H1 (cell line): ENCODE measurements around the gene MEMO1. TPM values are rescaled to one million over a fixed set of nuclear protein-coding genes. Genes with fewer than 3 reads are reported as not detected.

Experiments used
- CTCF ChIA-PET: fragments of 300-600 bp; sonication (Branson Sonifier 250); formaldehyde crosslinking; loops from one replicate; lab custom pipeline; 2021; ENCODE audit not compliant: partially characterized antibody; lab: Charles Lee
- POLR2A ChIA-PET: fragments of 300-600 bp; sonication (Branson Sonifier 250); formaldehyde crosslinking; loops from one replicate; lab custom pipeline; 2021; ENCODE audit warnings: inconsistent platforms; ENCODE audit not compliant: partially characterized antibody; lab: Charles Lee
- DNase-seq, 2 experiments: peaks; one replicate each; pipeline versions ENCODE4 v3.0.0 to v3.0.0-alpha.2; 2010 to 2022; ENCODE audit warnings: low spot score in 2 of 2, low read depth in 1 of 2, mixed read lengths in 1 of 2
- FAIRE-seq: peaks from 2 replicates; lab custom pipeline; 2011; peaks lifted over from hg19 to GRCh38; lab: Jason Lieb, UNC
- H2AFZ ChIP-seq: 2 replicates; pipeline ENCODE4 v1.8.1; 2012; ENCODE audit warnings: low read length, inconsistent platforms
- H2AK5ac ChIP-seq: 2 replicates; pipeline ENCODE4 v1.6.1; 2013; ENCODE audit warnings: low read depth, low read length
- H2BK120ac ChIP-seq: replicated peaks from 2 replicates; pipeline ENCODE3; 2013; ENCODE audit warnings: low read depth, low read length, inconsistent platforms
- H2BK12ac ChIP-seq: 2 replicates; pipeline ENCODE4 v1.6.1; 2013; ENCODE audit warnings: low read depth, low read length
- H2BK15ac ChIP-seq: 2 replicates; pipeline ENCODE4 v1.6.1; 2013; ENCODE audit warnings: low read length
- H2BK20ac ChIP-seq: 2 replicates; pipeline ENCODE4 v1.6.1; 2013; ENCODE audit warnings: low read length
- H2BK5ac ChIP-seq: 2 replicates; pipeline ENCODE4 v1.6.1; 2013; ENCODE audit warnings: low read depth, low read length
- H3K14ac ChIP-seq: 2 replicates; pipeline ENCODE4 v1.6.1; 2013; ENCODE audit warnings: inconsistent platforms; ENCODE audit not compliant: insufficient read length
- H3K18ac ChIP-seq: 2 replicates; pipeline ENCODE4 v1.6.1; 2013; ENCODE audit warnings: low read length; ENCODE audit errors: extremely low read depth
- H3K23ac ChIP-seq: 2 replicates; pipeline ENCODE4 v1.6.1; 2013; ENCODE audit warnings: inconsistent platforms; ENCODE audit not compliant: insufficient read length
- H3K23me2 ChIP-seq: 2 replicates; pipeline ENCODE4 v1.6.1; 2013; ENCODE audit warnings: low read depth, low read length
- H3K27ac ChIP-seq: 2 replicates; pipeline ENCODE4 v1.6.1; 2011; ENCODE audit warnings: low read depth, low read length, inconsistent platforms
- H3K27me3 ChIP-seq, 4 experiments: replicated peaks in 1 of 4; 1 replicate in 1 of 4; 2 replicates in 3 of 4; pipeline versions ENCODE4 v1.6.1 to v1.8.1; 2011 to 2013; ENCODE audit warnings: low read length in 3 of 4, mild to moderate bottlenecking in 3 of 4, inconsistent platforms in 2 of 4, mixed read lengths in 2 of 4, moderate library complexity in 1 of 4; ENCODE audit not compliant: control insufficient read depth in 3 of 4, insufficient read depth in 3 of 4; ENCODE audit errors: extremely low read depth in 1 of 4
- H3K36me3 ChIP-seq, 4 experiments: 2 replicates each; pipeline versions ENCODE4 v1.6.1 to v1.8.1; 2011 to 2013; ENCODE audit warnings: mild to moderate bottlenecking in 4 of 4, low read length in 3 of 4, moderate library complexity in 2 of 4, control low read depth in 1 of 4, inconsistent platforms in 1 of 4; ENCODE audit not compliant: insufficient read depth in 4 of 4, control insufficient read depth in 2 of 4
- H3K4ac ChIP-seq: replicated peaks from 2 replicates; pipeline ENCODE3; 2013; ENCODE audit warnings: low read length, low read depth, mixed read lengths, inconsistent platforms; ENCODE audit not compliant: insufficient read length
- H3K4me1 ChIP-seq, 4 experiments: replicated peaks in 1 of 4; 1 replicate in 1 of 4; 2 replicates in 3 of 4; pipeline versions ENCODE4 v1.6.1 to v1.8.1; 2011 to 2013; ENCODE audit warnings: low read length in 3 of 4, inconsistent platforms in 2 of 4, mixed read lengths in 1 of 4; ENCODE audit not compliant: insufficient read depth in 4 of 4, control insufficient read depth in 3 of 4
- H3K4me2 ChIP-seq, 2 experiments: 2 replicates each; pipeline versions ENCODE4 v1.6.1 to v1.8.1; 2011 to 2013; ENCODE audit warnings: low read depth in 2 of 2, low read length in 2 of 2, control low read depth in 1 of 2, inconsistent platforms in 1 of 2, mild to moderate bottlenecking in 1 of 2; ENCODE audit not compliant: insufficient read depth in 1 of 2
- H3K4me3 ChIP-seq, 4 experiments: fragments of 200-600, 300-600 bp in 1 of 4; sonication (generic), shearing (Covaris generic), sonication (Bioruptor Twin) in 1 of 4; 2 replicates each; pipeline versions ENCODE4 v1.5.1 to v1.8.1; 2011 to 2016; ENCODE audit warnings: low read length in 4 of 4, low read depth in 3 of 4, control low read depth in 2 of 4, inconsistent platforms in 2 of 4, mild to moderate bottlenecking in 2 of 4, mixed read lengths in 1 of 4, moderate library complexity in 1 of 4; ENCODE audit not compliant: insufficient read depth in 2 of 4; ENCODE audit errors: extremely low read depth in 1 of 4
- H3K56ac ChIP-seq: replicated peaks from 2 replicates; pipeline ENCODE3; 2013; ENCODE audit warnings: low read depth, mild to moderate bottlenecking, mixed read lengths, low read length, inconsistent platforms; ENCODE audit not compliant: insufficient read length
- H3K79me1 ChIP-seq: 2 replicates; pipeline ENCODE4 v1.6.1; 2013; ENCODE audit warnings: low read depth, low read length, control low read depth
- H3K79me2 ChIP-seq, 2 experiments: 2 replicates each; pipeline versions ENCODE4 v1.6.1 to v1.8.1; 2012 to 2013; ENCODE audit warnings: low read length in 2 of 2, mild to moderate bottlenecking in 2 of 2, inconsistent platforms in 1 of 2; ENCODE audit not compliant: insufficient read depth in 2 of 2, control insufficient read depth in 1 of 2
- H3K9ac ChIP-seq, 4 experiments: replicated peaks in 1 of 4; 1 replicate in 1 of 4; 2 replicates in 3 of 4; pipeline versions ENCODE4 v1.6.1 to v1.8.1; 2011 to 2013; ENCODE audit warnings: low read depth in 3 of 4, low read length in 3 of 4, control low read depth in 2 of 4, mild to moderate bottlenecking in 2 of 4, moderate library complexity in 2 of 4, inconsistent platforms in 1 of 4; ENCODE audit errors: extremely low read depth in 1 of 4
- H3K9me3 ChIP-seq, 2 experiments: 2 replicates each; pipeline versions ENCODE4 v1.6.1 to v1.8.1; 2012 to 2013; ENCODE audit warnings: mild to moderate bottlenecking in 2 of 2, moderate library complexity in 2 of 2, control low read depth in 1 of 2, inconsistent platforms in 1 of 2, low read depth in 1 of 2, low read length in 1 of 2, mixed read lengths in 1 of 2; ENCODE audit not compliant: insufficient read depth in 2 of 2
- H4K20me1 ChIP-seq, 2 experiments: replicated peaks in 1 of 2; 2 replicates each; pipeline versions ENCODE3 to v1.8.1; 2011 to 2013; ENCODE audit warnings: inconsistent platforms in 2 of 2, low read length in 2 of 2, mild to moderate bottlenecking in 1 of 2; ENCODE audit not compliant: insufficient read depth in 2 of 2, control insufficient read depth in 1 of 2
- H4K5ac ChIP-seq: 2 replicates; pipeline ENCODE4 v1.6.1; 2013; ENCODE audit warnings: low read length, low read depth, mixed read lengths, inconsistent platforms; ENCODE audit not compliant: insufficient read length
- H4K8ac ChIP-seq: 2 replicates; pipeline ENCODE4 v1.8.0; 2013; ENCODE audit warnings: mild to moderate bottlenecking, moderate library complexity, low read length, inconsistent platforms; ENCODE audit not compliant: insufficient read depth; ENCODE audit errors: extremely low read depth
- H4K91ac ChIP-seq: replicated peaks from 2 replicates; pipeline ENCODE3; 2013; ENCODE audit warnings: low read length, mixed read lengths, inconsistent platforms; ENCODE audit not compliant: insufficient read length
- CBX5 ChIP-seq: fragments of 300-800, 300-1000 bp; sonication (generic); IDR thresholded peaks from 2 replicates; pipeline ENCODE4 v1.7.1; 2016; ENCODE audit warnings: antibody characterized with exemption, low read length, low read depth
- CBX8 ChIP-seq: fragments of 300-800, 300-1000 bp; sonication (generic); IDR thresholded peaks from 2 replicates; pipeline ENCODE4 v1.7.1; 2016; ENCODE audit warnings: low read depth, low read length, borderline replicate concordance
- GTF2F1 ChIP-seq: IDR thresholded peaks from 2 replicates; pipeline ENCODE4 v1.6.1; 2012; ENCODE audit warnings: low read depth, low read length, improper control_type of control experiment, borderline replicate concordance
- NRF1 ChIP-seq: IDR thresholded peaks from 2 replicates; pipeline ENCODE4 v1.6.1; 2011; ENCODE audit warnings: mild to moderate bottlenecking, low read depth, low read length, improper control_type of control experiment
- PHF8 ChIP-seq: fragments of 200-600 bp; sonication (generic); conservative IDR thresholded peaks from 2 replicates; pipeline ENCODE4 v1.7.1; 2012; ENCODE audit warnings: low read depth, mild to moderate bottlenecking, inconsistent platforms, low read length, moderate library complexity
- POLR2AphosphoS5 ChIP-seq: IDR thresholded peaks from 2 replicates; pipeline ENCODE4 v1.6.1; 2011; ENCODE audit warnings: low read depth, low read length
- RNF2 ChIP-seq: fragments of 200-900, 300-1000 bp; sonication (generic); IDR thresholded peaks from 2 replicates; pipeline ENCODE4 v1.7.1; 2016; ENCODE audit warnings: borderline replicate concordance, low read depth, mild to moderate bottlenecking, antibody characterized with exemption, low read length; ENCODE audit not compliant: poor library complexity, severe bottlenecking; ENCODE audit errors: missing control alignments
- RXRA ChIP-seq: IDR thresholded peaks from 2 replicates; pipeline ENCODE4 v1.6.1; 2011; ENCODE audit warnings: low read depth, mild to moderate bottlenecking, low read length, moderate library complexity; ENCODE audit not compliant: insufficient read depth
- SIX5 ChIP-seq: IDR thresholded peaks from 2 replicates; pipeline ENCODE4 v1.6.1; 2011; ENCODE audit warnings: mild to moderate bottlenecking, low read depth, low read length
- TEAD4 ChIP-seq: IDR thresholded peaks from 2 replicates; pipeline ENCODE4 v1.6.1; 2012; ENCODE audit warnings: low read depth, low read length, inconsistent platforms, mixed read lengths
- WGBS, 2 experiments: shearing (Covaris generic) in 1 of 2; methylation state at CpG; one replicate each; pipeline versions ENCODE4 v1.1.6 to v1.1.7; 2013 to 2015; ENCODE audit warnings: low lambda C conversion rate in 2 of 2, mixed read lengths in 2 of 2, inconsistent platforms in 1 of 2, low coverage in 1 of 2, missing lambda C conversion rate in 1 of 2; ENCODE audit not compliant: insufficient replicate concordance in 2 of 2, insufficient coverage in 1 of 2, insufficient read length in 1 of 2; ENCODE audit errors: extremely low coverage in 1 of 2, missing lambda C conversion rate in 1 of 2; 5-methylcytosine and 5-hydroxymethylcytosine counted together
- polyA plus RNA-seq, 7 experiments: library from polyadenylated mRNA; depleted of rRNA in 3 of 7; stranded (reverse) in 5 of 7; unstranded in 2 of 7; fragments of >200 nt in 5 of 7; fragments of 200-250 nt in 2 of 7; gene quantifications; 1 replicate in 5 of 7; 2 replicates in 1 of 7; 4 replicates in 1 of 7; pipeline versions ENCODE4 v1.2.1 to v1.2.3, GENCODE V29; 2011 to 2013; ENCODE audit warnings: missing spikeins in 2 of 7, mixed read lengths in 2 of 7
- total RNA-seq: library from RNA; stranded (reverse); fragmentation: NEBNext Ultra II Directional; extraction: Animal tissue kit (Norgen Biotek cat#: 25700); gene quantifications from 2 replicates; pipeline ENCODE4 v1.2.1, GENCODE V29; 2021

Gene MEMO1
- total and polyA plus RNA-seq, 2 of the 8 experiments (the other 6 are each of a cell fraction or from before 2014, with no cell fraction given), result 26.9 to 54.7 TPM

GRCh38 chr2:31992934-31993333, 17.9 kb downstream of the MEMO1 start:
- Histone ChIP-seq H3K9ac (no peak overlapping the region), H3K14ac (no peak overlapping the region), H2BK20ac (no peak overlapping the region), H2AFZ (no peak overlapping the region), H3K56ac (no peak overlapping the region), H4K5ac (no peak overlapping the region), H4K8ac (no peak overlapping the region), H4K20me1 (peaks cover 0 to 2% of the 10 kb centered on the region in 2 experiments), H3K27me3 (no peaks in the 10 kb centered on the region), H3K23ac (no peak overlapping the region), H3K27ac (no peak overlapping the region), H3K23me2 (no peaks in the 10 kb centered on the region), H3K4me2 (no peak overlapping the region), H3K79me1 (peaks cover 2% of the 10 kb centered on the region), H3K18ac (no peak overlapping the region), H3K4me3 (no peak overlapping the region), H2BK5ac (no peak overlapping the region), H3K36me3 (no peaks in the 10 kb centered on the region), H3K79me2 (peaks cover 7 to 82% of the 10 kb centered on the region in 2 experiments; a peak in 3 of 4 replicates), H2AK5ac (no peak overlapping the region), H2BK12ac (no peak overlapping the region), H3K9me3 (no peaks in the 10 kb centered on the region), H2BK120ac (no peak overlapping the region), H4K91ac (no peak overlapping the region), H3K4ac (no peak overlapping the region), H2BK15ac (no peak overlapping the region), H3K4me1 (no peaks in the 10 kb centered on the region)
- CTCF ChIA-PET, result interaction anchor here (0.9 kb wide), 1 partner anchor 12 kb away, joined by 3 read pairs; no protein-coding TSS in a partner anchor
- POLR2A ChIA-PET, result interaction anchor here (0.8 kb wide), 1 partner anchor 12 kb away, joined by 3 read pairs; no protein-coding TSS in a partner anchor
- DNase-seq (no peak), FAIRE-seq (no peak)
- 98% methylated on average over 4 of the region's 4 CpGs; no CpG with 5 or more reads in 1 of the 2 experiments for WGBS, 2 experiments
- TF ChIP-seq TEAD4, result no peak
- no peak for TF ChIP-seq CBX8
- no peak for TF ChIP-seq POLR2AphosphoS5
- no peak for TF ChIP-seq NRF1
- TF ChIP-seq GTF2F1, result no peak
- no peak for TF ChIP-seq PHF8
- TF ChIP-seq RXRA, result no peak
- TF ChIP-seq SIX5, result no peak
- no peak for TF ChIP-seq CBX5
- TF ChIP-seq RNF2, result no peak
